Activated naive CD4-positive, alpha-beta T cell (primary cell): ENCODE data around the gene RAB27B.
"Not testable (repeated sequence)": the region's sequence is repeated elsewhere in the genome, so short reads cannot be mapped to it uniquely, and the experiment has no call there.

ENCODE experiments used
- DNase-seq, 4 experiments: peaks; one replicate each; lab custom pipeline; 2025; lab: John Stamatoyannopoulos, UW

RAB27B gene, protein sequence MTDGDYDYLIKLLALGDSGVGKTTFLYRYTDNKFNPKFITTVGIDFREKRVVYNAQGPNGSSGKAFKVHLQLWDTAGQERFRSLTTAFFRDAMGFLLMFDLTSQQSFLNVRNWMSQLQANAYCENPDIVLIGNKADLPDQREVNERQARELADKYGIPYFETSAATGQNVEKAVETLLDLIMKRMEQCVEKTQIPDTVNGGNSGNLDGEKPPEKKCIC

DNA sequence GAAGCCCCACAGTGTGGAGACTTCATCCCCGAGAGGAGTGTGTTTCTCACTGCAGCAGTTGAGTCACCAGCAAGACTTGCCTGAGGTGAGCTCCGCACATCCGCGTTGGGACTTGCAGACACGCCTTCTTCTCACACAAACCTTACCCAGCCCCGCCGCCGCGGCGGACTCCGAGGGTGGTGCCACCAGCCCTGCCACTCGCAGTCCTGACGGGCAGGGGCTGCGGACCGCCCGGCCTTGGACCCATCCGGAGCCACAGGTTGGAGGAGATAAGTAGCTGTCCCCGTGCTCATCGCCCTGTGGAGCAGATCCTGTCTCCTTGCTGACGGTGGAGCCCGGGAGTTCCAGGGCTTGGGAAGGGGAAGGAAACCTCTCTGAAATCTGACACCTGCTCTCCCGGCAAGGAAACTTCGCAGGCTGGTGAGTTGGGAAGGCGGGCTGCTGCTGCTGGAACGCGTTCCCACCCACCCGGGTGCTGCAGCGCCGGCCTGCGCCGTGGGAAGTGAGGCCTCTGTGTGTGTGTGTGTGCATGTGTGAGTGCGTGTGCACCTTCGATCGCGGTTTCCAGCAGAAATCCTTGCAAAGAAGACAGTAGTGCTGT, at the start of gene RAB27B:
Gene RAB27B, plus strand, starts transcription at position 197 of the 601 bp plus-strand sequence. CDS start 49,109 bp downstream, outside the sequence.
- DNase-seq, result peak; percentile 9 to 66 (median 30)

DNA sequence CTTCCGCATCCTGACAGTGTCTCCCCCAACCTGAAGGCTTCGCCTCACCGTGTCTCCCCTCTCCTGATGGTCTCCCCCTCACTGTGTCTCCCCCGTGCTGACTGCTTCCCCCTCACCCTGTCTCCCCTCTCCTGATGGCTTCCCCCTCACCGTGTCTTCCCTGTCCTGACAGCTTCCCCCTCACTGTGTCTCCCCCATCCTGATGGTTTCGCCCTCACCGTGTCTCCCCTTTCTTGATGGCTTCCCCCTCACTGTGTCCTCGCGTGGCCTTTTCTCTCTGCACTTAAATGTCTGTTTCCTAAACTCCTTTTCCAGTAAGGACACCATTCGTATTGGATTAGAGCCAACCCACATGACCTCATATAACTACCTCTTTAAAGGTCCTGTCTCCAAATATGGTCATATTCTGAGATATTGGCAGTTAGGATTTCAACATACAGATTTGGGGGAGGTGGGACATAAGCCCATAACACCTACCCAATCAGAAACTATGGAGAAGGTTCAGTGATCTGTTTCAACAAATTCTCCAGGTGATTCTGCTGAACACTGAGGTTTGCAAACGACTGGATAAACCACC, 47.9 kb upstream of the RAB27B start:
- DNase-seq, result no peak

DNA sequence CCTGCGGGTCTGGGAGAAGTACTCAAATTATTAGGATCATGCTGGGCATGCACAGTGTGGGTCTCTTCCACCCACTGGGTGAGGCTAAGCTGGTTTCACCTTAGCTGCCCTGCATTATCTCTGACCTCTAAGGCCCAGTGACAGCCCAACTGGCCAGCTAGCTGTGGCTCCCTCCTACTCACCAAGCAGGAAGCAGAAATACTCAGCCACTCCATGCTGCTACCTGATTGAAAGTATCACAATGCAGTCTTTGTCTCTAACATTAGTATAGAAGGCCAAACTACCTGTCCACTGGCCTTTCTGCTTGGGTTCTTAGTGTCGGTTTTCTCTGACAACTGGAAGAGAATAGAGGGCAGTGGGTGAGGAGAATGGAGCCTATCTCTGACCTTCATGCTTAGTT, 47.3 kb upstream of the RAB27B start:
- DNase-seq, result no peak

DNA sequence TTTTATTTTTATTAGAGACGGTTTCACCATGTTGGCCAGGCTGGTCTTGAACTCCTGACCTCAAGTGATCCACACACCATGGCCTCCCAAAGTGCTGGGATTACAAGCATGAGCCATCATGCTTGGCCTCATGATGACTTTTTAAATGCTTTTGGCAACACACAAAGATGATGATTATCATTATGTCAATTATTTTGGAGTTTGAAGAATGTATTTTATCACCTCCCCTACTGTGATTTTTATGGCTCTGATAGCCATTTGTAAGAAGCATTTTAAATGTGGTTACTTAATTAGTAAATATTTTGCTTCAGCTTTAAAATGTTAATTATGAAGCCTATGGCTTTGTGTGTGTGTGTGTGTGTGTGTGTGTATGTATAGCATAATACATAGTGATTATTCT, 45.1 kb upstream of the RAB27B start:
- DNase-seq, result no peak

DNA sequence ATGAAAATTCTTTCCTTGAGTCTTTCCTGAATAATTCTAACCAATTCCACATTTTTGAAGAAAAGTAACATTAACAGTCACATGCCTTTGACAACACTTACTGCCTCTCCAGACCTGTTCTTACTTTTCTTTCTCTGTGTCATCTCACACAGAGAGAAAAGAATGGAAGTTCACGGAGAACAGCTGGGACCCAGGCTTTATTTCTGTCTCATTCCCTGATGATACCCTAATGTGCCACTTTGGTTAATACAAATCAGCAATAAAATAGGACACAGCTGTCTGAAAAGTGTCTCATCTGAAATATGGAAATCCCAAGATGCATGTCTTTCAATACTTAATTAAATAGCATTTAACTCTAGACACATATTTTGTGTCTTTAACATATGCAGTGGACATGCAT, 42.1 kb upstream of the RAB27B start:
- no peak for DNase-seq

DNA sequence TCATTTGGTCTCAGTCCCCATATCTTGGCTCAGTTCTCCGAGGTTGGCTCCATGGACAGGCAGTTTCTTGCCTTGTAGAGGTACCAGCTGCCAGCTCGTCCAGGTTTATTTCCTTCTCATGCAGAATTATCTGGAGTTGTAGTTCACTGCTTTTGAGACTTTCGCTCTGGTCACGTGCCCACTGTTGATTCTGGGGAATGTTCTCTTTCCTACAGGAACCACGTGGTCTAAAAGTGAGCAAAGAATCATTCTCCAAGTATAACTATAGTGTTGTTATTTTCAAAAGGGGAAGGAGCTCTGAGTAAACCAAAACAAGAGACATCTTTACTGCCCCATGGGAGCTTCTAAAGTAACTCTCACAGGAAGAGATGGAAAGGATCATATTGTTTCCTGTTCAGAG, 41.2 kb upstream of the RAB27B start:
- no peak for DNase-seq

DNA sequence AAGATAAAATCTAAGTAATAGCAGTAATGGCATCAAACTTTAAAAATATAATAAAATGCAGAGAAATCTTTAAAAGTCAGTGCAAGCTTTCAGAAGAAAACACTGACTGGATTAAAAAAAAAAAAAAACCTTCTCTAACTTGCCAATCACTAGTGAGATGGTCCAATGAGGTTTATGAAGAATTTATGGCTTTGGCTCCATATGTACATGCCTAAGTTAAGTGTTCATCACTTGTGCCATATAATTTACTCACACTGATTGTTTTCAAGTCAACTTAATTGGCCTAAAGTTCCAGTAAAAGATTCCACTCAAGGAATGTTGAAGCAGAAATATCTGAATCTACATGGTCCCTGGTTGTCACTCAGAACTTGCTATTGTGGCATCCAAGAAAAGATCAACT, 40.7 kb upstream of the RAB27B start:
- no peak for DNase-seq

DNA sequence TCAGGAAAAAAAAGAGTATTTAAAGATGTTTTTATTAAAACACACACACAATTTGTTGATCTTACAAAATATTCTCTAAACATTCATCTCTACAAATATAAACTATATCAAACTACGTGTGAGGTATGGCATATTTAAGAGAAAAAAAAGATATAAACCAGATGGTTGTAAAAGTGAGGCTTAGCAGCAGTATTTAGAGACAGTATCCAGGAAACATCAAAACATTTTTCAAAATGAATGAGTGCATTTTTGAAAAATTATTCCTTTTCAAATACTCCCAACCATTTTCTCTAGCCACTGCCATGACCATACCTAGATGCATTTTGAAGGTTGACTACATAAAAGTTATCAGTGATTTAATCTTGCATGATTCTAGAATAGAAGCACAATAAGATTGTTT, 38.2 kb upstream of the RAB27B start:
- no peak for DNase-seq

DNA sequence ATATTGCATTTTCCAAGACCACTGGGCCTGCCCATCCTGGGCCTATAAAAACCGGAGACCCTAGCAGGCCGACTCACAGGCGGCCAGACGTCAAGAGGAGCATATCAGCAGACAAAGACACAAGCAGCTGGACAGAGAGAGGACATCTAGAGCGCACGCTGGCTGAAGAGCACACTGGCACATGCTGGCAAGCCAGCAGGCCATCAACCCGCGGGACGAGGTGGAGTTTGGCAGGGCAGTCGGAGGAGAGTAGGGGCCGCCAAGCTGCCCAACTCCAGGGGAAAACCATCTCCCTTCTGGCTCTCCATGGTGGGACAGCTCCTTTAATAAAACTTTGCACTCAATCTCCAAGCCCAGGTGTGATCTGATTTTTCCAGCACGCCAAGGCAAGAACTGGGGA, 36.6 kb upstream of the RAB27B start:
- no peak for DNase-seq

DNA sequence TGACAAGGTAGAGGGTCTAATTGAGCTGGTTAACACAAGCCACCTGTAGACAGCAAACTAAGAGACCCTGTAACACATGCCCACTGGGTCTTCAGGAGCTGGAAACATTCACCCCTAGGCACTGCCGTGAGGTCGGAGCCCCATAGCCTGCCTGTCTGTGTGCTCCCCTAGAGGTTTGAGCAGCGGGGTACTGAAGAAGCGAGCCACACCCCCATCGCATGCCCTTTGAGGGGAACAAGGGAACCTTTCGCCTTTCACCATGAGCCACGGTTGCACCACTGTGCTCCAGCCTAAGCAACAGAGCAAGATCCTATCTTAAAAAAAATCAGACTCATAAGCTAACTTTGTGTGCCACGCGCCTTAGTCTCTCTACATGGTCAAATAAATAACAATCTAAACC, 36.2 kb upstream of the RAB27B start:
- no peak for DNase-seq

DNA sequence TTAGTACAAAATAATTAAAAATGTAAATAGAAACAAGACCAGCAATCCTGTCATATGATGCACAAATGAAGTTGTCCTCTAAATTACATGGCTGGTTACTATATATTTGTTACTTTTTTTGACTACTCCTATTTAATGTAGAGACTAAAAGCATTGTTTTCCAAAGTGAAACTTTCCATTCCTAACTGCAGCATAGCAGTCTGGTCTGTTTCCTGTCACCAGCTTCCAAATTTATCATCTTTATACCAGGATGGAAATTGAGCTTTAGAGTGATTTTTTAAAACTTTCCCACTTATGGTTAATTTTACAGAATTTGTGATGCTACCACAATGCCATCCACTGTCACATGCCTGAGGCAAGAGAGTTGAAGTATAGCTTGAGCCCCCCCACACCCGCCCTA, 33.5 kb upstream of the RAB27B start:
- no peak for DNase-seq

DNA sequence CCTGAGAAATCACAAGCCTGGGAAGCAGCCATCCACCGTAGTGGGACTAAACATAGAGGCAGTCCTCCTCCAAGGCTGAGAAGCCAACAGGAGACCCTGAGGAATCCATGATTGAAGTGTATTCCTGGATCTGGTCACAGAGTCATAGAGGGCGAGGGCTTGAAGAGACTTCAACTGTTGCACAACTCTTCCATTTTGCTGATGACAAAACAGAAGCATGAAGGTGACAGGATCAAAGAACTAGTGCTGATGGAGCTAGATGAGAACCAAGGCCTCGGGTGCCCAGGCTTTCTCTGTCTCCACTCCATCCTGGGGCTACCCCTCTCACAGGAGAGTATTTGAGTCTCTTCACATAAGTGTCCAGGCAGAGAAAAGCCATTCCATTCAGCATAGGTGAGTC, 30.1 kb upstream of the RAB27B start:
- DNase-seq, result no peak

DNA sequence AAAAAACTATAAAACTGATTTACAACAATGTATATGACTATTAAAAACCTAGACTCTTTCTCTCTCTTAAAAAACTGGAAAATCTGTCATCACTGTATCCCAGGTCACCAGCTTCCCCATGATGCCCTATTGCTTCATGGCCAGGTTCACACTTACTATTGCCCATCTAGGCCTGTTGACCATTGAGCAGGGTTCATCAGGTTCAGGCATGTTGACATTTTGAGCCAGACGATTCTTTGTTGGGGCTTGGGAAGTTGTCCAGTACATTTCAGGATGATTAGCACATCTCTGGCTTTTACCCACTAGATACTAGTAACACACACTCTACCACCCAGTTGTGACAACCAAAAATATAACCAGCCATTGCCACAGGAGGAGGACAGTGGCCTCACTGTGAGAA, 26.9 kb upstream of the RAB27B start:
- no peak for DNase-seq

DNA sequence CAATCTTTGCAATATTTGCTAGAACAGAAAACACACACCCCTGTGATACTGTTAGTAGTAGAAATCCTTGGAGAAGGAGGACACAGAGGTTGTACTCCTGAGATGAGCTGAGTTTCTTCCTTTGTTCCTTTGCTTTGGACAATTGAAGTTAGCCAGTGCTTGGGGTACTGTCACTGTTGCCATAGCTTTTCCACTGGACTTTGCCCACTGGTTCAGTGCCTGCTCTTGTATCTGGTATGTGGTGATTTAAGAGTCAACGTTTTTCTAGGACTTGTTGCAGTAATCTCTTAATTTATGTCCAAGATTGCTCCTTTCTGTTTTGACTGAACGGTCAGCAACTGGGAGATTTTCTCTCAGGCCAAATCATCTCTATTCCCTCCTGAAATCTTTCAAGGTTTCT, 26.1 kb upstream of the RAB27B start:
- DNase-seq, result no peak

DNA sequence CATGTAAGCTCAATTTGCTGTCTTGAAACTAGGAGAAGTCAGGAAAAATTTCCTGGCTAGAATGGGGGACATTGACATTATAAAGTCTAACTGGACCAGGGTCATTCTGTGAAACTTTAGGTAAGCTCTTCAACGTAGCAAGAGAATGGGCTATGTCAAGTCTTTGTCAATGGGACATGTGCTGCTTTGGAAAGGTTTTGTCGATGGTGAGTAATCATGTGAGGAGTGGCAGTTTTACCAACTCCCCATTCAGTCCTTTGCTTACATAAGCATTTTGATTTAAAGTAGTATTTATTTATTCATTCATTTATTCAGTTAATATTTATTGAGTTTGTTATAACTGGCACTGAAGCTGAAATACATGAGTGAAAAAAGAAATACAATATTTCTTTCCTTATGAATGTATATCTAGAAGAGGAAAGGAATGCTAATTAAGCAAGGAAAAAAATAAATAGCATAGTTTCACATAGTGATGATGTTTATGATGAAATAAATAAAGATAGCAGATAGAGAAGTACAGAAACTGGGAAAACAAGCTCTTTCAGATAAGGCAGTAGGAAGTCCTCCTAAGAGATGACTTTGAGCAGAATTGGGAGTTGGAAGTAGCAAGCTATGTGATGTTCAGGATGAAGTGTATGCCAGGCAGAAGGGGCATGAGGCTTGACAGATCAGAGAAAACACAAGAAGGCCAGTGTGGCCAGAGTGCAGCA, 25.4 kb upstream of the RAB27B start:
- no peak for DNase-seq

DNA sequence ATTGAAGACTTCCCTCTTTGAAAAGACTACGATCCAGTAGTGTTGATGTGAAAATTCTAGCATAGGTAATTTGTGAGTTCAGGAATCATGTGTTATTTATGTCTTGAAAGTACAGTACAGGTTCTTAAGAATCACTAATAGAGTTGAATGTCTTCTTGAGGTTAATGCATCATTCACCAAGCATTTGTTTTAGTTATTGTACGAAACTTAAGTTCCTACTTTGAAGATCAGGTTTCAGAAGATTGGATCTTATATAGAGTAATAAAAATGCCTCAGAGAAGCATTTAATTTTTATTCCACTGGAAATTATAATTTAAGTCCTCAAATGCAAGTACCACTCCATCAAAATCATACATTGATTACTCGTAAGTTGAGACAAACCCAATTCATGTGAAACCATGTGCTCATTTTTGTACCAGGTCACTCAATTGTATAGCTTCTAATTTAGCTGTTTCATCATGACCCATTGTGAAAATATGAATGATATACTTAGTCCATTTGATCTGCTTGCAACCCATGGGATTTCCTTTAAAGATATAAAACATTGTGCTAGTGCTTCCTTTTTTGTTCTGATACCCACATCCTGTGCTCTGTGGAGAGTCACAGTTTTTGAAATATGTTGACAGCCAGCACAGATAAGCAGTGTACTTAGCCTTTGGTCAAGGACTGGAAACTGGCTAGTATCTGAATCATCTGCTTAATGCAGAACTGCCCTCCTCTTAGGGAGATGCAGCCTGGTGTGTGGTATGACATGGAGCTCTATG, 22.5 kb upstream of the RAB27B start:
- DNase-seq, result no peak

DNA sequence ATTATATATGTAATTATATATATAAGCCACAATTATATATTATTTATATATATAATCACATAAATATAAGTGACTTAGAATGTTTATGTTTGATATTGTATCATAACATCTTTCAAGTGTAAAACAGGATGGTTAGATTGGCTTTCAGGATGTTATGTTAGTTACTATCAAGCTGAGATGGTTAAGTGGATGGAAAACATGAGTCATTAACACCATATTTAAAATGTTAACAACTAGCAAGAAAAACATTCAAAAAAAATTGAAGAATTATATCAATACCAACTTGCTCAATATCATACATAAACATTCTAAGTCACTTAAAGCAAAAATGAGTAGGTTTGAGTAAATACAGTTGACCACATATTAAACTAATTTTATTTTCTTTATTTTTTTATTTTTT, 21.8 kb upstream of the RAB27B start:
- no peak for DNase-seq

DNA sequence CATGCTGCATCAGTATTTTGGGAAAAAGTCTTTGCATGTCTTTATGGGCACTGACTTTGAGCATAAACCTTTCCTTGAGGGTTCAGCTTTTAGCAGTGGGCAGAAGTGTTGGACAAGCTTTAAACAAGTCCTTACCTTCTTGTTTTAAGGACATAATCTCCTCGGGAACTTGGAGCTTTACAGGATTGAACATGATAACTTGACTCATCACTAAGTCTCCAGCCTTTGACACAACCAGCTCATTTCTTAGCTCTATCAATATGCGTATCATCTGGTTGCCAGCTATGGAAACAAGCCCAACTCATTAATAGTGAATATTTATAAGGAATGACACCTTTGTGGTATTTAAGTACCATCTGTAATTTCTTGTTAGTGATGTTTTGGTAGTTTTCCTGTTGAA, 21.0 kb upstream of the RAB27B start:
- DNase-seq, result no peak

DNA sequence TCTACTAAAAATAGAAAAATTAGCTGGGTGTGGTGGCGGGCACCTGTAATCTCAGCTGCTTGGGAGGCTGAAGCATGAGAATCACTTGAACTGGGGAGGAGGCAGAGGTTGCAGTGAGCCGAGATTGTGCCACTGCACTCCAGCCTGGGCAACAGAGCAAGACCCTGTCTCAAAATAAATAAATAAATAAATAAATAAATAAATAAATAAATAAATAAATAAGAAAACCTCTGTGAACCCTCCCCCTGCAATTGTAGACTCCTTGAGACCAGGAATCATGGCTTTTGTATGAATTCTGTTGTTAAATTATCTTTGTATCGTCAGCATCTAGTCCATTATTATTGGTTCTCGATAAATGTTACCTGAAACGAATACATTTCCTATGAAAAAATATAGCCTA, 17.6 kb upstream of the RAB27B start:
- DNase-seq, result not testable (repeated sequence)

DNA sequence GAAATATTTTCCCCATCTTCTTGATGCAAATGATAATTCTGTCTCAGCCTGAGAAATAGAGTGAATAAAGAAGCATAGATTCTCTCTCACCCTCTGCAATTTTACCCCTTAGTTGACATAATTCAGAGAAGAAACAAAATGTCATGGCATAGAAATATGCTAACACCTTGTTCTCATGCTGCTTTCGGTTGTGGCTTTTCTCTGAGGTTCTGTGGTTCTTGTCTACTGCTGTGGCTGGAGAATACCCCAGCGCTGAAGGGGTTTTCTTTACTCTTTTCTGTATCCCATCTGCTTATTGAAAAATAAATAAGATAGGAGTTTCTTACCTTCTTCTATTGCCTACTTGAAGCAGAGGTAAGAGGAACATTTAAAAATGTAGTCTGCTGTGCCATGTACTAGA, 15.4 kb upstream of the RAB27B start:
- no peak for DNase-seq

DNA sequence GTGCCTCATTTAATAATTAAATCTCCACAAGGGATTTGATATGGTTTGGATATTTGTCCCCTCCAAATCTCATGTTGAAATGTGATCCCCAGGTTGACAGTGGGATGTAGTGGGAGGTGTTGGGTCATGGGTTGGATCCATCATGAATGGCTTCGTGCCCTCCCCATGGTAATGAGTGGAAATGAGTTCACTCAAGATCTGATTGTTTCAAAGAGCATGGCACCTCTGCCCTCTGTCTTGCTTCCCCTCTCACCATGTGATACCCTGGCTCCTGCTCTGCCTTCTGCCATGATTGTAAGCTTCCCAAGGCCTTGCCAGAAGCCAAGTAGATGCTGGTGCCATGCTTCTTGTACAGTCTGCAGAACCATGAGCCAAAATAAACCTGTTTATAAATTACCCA, 15.0 kb upstream of the RAB27B start:
- no peak for DNase-seq

DNA sequence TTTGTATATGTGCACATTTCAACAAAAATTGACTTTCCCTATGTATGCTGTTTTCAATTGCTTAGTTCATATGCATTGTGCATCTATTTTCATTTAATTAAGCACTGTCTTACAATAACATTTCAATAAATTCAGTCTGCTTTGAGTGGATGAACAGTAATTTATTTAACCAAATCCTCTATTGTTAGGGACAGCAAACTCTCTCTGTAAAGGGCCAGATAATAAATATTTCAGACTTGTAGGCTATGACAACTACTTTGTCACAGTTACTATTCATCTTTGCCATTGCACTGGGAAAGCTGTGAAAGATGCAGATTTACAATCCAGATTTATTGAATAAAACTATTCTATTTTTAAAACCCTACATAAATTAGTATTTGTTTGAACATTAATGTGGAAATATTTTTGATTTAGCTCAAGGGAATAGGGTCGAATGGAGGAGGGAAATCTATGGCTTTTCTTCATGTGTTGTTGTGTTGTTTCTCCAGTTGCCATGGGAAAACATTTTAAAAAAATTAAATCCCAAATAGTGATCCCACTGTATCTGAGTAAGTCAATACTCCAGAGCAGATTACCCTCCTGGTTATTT, 14.2 kb upstream of the RAB27B start:
- DNase-seq, result no peak
